HepG2 (cell line): ENCODE results near the gene PXDC1. TPM values are rescaled to one million over a fixed set of nuclear protein-coding genes. Genes with fewer than 3 reads are reported as not detected.
A peak's percentile ranks its signal among the peaks of the same experiment; 100 is the strongest.

Source experiments
- ATF7 ChIP-seq, 2 experiments: fragments of 450-650 bp in 1 of 2; sonication (generic) in 1 of 2; formaldehyde crosslinking in 1 of 2; IDR thresholded peaks; 2 replicates each; pipeline versions ENCODE4 v1.4.0 to v1.6.1; 2016 to 2020; ENCODE audit warnings: antibody characterized with exemption in 1 of 2, mild to moderate bottlenecking in 1 of 2, missing genetic modification reagents in 1 of 2
- DNMT3B ChIP-seq: conservative IDR thresholded peaks from 2 replicates; pipeline ENCODE4 v1.6.1; 2016; ENCODE audit warnings: missing biosample characterization, control low read depth
- ETS1 ChIP-seq: sonication (generic); formaldehyde crosslinking; IDR thresholded peaks from 2 replicates; pipeline ENCODE4 v1.4.0; 2020; ENCODE audit warnings: missing genetic modification reagents
- HNRNPL ChIP-seq: fragments of 200-400 bp; formaldehyde crosslinking; IDR thresholded peaks from 2 replicates; pipeline ENCODE4 v1.6.1; 2017; ENCODE audit warnings: mild to moderate bottlenecking, low read depth, low read length
- KDM2A ChIP-seq: sonication (generic); formaldehyde crosslinking; IDR thresholded peaks from 2 replicates; pipeline ENCODE4 v1.4.0; 2020; ENCODE audit warnings: low read depth, missing genetic modification reagents, borderline replicate concordance
- MED8 ChIP-seq: sonication (generic); formaldehyde crosslinking; IDR thresholded peaks from 2 replicates; pipeline ENCODE4 v1.8.1; 2023; ENCODE audit warnings: mild to moderate bottlenecking, missing genetic modification reagents; ENCODE audit not compliant: insufficient replicate concordance
- TEAD3 ChIP-seq: optimal IDR thresholded peaks from 2 replicates; pipeline ENCODE3; 2016; ENCODE audit warnings: borderline replicate concordance
- THYN1 ChIP-seq: sonication (generic); formaldehyde crosslinking; IDR thresholded peaks from 2 replicates; pipeline ENCODE4 v1.8.1; 2023; ENCODE audit warnings: low read depth, mild to moderate bottlenecking, moderate library complexity, missing genetic modification reagents, borderline replicate concordance
- WIZ ChIP-seq: sonication (generic); formaldehyde crosslinking; IDR thresholded peaks from 2 replicates; pipeline ENCODE4 v1.5.1; 2020; ENCODE audit warnings: mild to moderate bottlenecking, missing genetic modification reagents
- XRCC5 ChIP-seq: fragments of 200-400 bp; formaldehyde crosslinking; optimal IDR thresholded peaks from 2 replicates; pipeline ENCODE3; 2017; ENCODE audit warnings: mild to moderate bottlenecking, low read length
- ZFP82 ChIP-seq: sonication (generic); formaldehyde crosslinking; IDR thresholded peaks from 2 replicates; pipeline ENCODE4 v1.5.1; 2020; ENCODE audit warnings: mild to moderate bottlenecking, missing genetic modification reagents, borderline replicate concordance
- ZNF318 ChIP-seq: sonication (generic); formaldehyde crosslinking; IDR thresholded peaks from 2 replicates; pipeline ENCODE4 v1.4.0; 2020; ENCODE audit warnings: mild to moderate bottlenecking, missing genetic modification reagents
- ZNF354B ChIP-seq: sonication (generic); formaldehyde crosslinking; IDR thresholded peaks from 2 replicates; pipeline ENCODE4 v1.8.0; 2022; ENCODE audit warnings: mild to moderate bottlenecking, missing genetic modification reagents
- ZNF687 ChIP-seq: sonication (generic); formaldehyde crosslinking; IDR thresholded peaks from 2 replicates; pipeline ENCODE4 v1.5.1; 2020; ENCODE audit warnings: mild to moderate bottlenecking, missing genetic modification reagents, moderate library complexity
- ZNF724P ChIP-seq: sonication (generic); formaldehyde crosslinking; IDR thresholded peaks from 2 replicates; pipeline ENCODE4 v1.8.0; 2022; ENCODE audit warnings: missing genetic modification reagents, borderline replicate concordance
- polyA plus RNA-seq, 8 experiments: library from polyadenylated mRNA; depleted of rRNA in 3 of 8; stranded (reverse) in 7 of 8; unstranded in 1 of 8; fragments of >200 nt; fragmentation: Illumina TruSeq in 4 of 8; extraction: Trizol in 4 of 8; gene quantifications; 2 replicates each; pipeline versions ENCODE4 v1.2.1 to v1.2.3, GENCODE V29; 2011 to 2016; ENCODE audit warnings: low read depth in 4 of 8, missing spikeins in 1 of 8, mixed read lengths in 1 of 8; ENCODE audit not compliant: insufficient read depth in 1 of 8
- total RNA-seq, 5 experiments: library from RNA; depleted of rRNA; stranded (reverse); fragments of >200 nt; fragmentation: Illumina TruSeq; extraction: Trizol; gene quantifications; 2 replicates each; pipeline ENCODE4 v1.2.3, GENCODE V29; 2016; ENCODE audit warnings: low read depth in 1 of 5

The PXDC1 gene
- total and polyA plus RNA-seq, 2 of the 13 experiments (the other 11 are each of a cell fraction or from before 2014, with no cell fraction given) = 32.4 to 34.7 TPM

- no peak for TF ChIP-seq ZNF318
- TF ChIP-seq ZNF687 (CRISPR knock-in tag) = peak; percentile 42
- TF ChIP-seq ATF7 (IDR thresholded peaks at IDR 0.05) = no peak
- TF ChIP-seq ATF7 (CRISPR knock-in tag; IDR thresholded peaks at IDR 0.05) = no peak
- no peak for TF ChIP-seq MED8 (CRISPR knock-in tag)
- 0 out of 2 replicates have a peak, but pooled peaks have one; percentile 16 for TF ChIP-seq KDM2A (CRISPR knock-in tag)
- TF ChIP-seq DNMT3B (CRISPR knock-in tag) = no peak
- no peak for TF ChIP-seq ZNF354B
- no peak for TF ChIP-seq ZNF724P
- peak; percentile 42 for TF ChIP-seq XRCC5
- TF ChIP-seq WIZ (CRISPR knock-in tag) = no peak
- no peak for TF ChIP-seq ETS1 (CRISPR knock-in tag)
- no peak for TF ChIP-seq ZFP82 (CRISPR knock-in tag)
- no peak for TF ChIP-seq THYN1
- TF ChIP-seq HNRNPL = no peak
- TF ChIP-seq TEAD3 = peak; percentile 47
Measured at GRCh38 chr6:3800850-3801591, 49.5 kb upstream of the PXDC1 start (continued).
